Thyroid gland (tissue), 4 donors: Measurements from ENCODE around the gene FAM135A.

ENCODE experiments used
- POLR2A ChIP-seq, 2 donors: fragments of 450-650 bp; IDR thresholded peaks; one replicate each; pipeline ENCODE4 v1.6.1; 2017; ENCODE audit warnings: antibody characterized with exemption in 2 of 2, mild to moderate bottlenecking in 2 of 2, moderate library complexity in 1 of 2
- TF ChIP-seq, protein P1 (sequence below), 6 experiments: fragments of 200-600 bp in 3 of 6; fragments of 450-650 bp in 3 of 6; sonication (generic) in 3 of 6; IDR thresholded peaks; one replicate each; pipeline ENCODE4 v1.5.1; 2016 to 2019; ENCODE audit warnings: antibody characterized with exemption in 6 of 6, mild to moderate bottlenecking in 2 of 6, inconsistent platforms in 1 of 6, moderate library complexity in 1 of 6

DNA sequence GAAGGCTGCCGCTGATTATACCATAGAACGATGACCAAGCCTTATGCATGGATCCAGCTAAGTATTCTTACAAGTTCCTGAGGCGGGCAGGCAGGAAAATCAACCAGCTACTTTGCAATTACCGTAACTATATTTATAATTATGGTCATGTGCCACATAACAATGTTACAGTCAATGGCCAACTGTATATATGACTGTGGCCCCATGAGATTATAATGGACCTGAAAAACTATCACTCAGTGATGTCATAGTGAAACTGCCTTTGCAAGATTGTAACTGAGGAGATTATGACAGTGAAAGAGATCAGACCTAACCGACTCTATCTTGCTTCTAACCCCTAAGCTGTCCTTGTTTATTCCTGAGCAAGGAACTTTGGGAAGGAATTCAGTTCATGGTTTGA, 33.1 kb upstream of the FAM135A start:
- TF ChIP-seq, protein P1, sequence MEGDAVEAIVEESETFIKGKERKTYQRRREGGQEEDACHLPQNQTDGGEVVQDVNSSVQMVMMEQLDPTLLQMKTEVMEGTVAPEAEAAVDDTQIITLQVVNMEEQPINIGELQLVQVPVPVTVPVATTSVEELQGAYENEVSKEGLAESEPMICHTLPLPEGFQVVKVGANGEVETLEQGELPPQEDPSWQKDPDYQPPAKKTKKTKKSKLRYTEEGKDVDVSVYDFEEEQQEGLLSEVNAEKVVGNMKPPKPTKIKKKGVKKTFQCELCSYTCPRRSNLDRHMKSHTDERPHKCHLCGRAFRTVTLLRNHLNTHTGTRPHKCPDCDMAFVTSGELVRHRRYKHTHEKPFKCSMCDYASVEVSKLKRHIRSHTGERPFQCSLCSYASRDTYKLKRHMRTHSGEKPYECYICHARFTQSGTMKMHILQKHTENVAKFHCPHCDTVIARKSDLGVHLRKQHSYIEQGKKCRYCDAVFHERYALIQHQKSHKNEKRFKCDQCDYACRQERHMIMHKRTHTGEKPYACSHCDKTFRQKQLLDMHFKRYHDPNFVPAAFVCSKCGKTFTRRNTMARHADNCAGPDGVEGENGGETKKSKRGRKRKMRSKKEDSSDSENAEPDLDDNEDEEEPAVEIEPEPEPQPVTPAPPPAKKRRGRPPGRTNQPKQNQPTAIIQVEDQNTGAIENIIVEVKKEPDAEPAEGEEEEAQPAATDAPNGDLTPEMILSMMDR (IDR thresholded peaks at IDR 0.05) = no peak
- TF ChIP-seq POLR2A (IDR thresholded peaks at IDR 0.05) = no peak
